ENCODE results near the gene KRT76. TPM values are rescaled to one million over a fixed set of nuclear protein-coding genes. Genes with fewer than 3 reads are reported as not detected.

KRT76 gene
- total RNA-seq, 4 donors from 2014 or later, result not detected

- no peak for TF ChIP-seq CTCF (IDR thresholded peaks at IDR 0.05; ENCODE audit: low read depth)
These were observed 35.6 kb upstream of the KRT76 start for GRCh38 chr12:52812749-52813148.

GRCh38 chr12:52812073-52812400 lies 34.9 kb upstream of the KRT76 start:
- no peak for TF ChIP-seq CTCF (IDR thresholded peaks at IDR 0.05; ENCODE audit: low read depth)

GRCh38 chr12:52811191-52812072 lies 34.3 kb upstream of the KRT76 start:
- TF ChIP-seq CTCF (IDR thresholded peaks at IDR 0.05; ENCODE audit: low read depth), result no peak

- no peak for TF ChIP-seq CTCF (IDR thresholded peaks at IDR 0.05; ENCODE audit: low read depth)
These were observed 33.4 kb upstream of the KRT76 start for GRCh38 chr12:52810554-52810953.

DNA sequence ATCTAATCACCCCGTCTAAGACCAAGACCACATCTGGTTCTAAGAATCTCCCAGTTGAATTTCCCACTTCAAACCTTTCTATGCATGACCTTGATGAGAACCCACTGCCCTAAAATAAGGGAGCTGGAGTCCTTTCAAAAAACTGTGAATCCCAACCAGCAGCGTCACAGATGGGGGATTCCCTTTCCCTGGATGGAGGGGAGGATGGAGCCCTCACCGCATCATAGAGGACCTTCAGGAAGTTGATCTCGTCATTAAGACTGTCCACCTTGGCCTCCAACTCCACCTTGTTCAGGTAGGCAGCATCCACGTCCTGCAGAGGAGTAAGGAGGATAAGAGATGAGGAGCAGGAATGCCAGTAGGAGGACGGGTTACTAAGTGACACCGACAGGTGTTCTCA lies 32.0 kb upstream of the KRT76 start:
- TF ChIP-seq CTCF (IDR thresholded peaks at IDR 0.05; ENCODE audit: low read depth), result no peak

GRCh38 chr12:52808573-52809160 lies 31.5 kb upstream of the KRT76 start:
- no peak for TF ChIP-seq CTCF (IDR thresholded peaks at IDR 0.05; ENCODE audit: low read depth)

- no peak for TF ChIP-seq CTCF (IDR thresholded peaks at IDR 0.05; ENCODE audit: low read depth)
These were observed 30.7 kb upstream of the KRT76 start for GRCh38 chr12:52807544-52808470.
